ENCODE results near the gene CCER1. TPM values are rescaled to one million over a fixed set of nuclear protein-coding genes. Genes with fewer than 3 reads are reported as not detected.
A peak's percentile ranks its signal among the peaks of the same experiment; 100 is the strongest.

The CCER1 gene
- total RNA-seq, 1 experiment from 2014 or later = not detected

DNA sequence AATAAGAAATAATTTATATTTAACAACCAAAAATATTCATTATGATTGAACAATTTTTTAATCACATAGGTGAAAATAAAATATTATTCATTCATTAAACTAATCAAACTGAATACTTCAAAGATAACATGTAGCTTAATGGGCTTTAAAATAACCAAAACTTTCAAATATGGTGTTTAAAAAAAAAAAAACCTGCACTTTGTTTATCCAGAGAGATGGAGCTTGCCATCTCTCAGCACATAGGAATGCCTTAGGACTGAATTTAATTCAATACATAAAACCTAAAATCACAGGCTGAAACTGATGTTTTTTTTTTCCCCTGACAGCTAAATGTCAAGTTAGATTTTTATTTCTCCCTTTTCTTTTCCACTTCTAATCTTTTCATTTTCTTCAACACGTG lies 14.4 kb upstream of the CCER1 start:
- DNase-seq (ENCODE audit: low read depth) = no peak

DNA sequence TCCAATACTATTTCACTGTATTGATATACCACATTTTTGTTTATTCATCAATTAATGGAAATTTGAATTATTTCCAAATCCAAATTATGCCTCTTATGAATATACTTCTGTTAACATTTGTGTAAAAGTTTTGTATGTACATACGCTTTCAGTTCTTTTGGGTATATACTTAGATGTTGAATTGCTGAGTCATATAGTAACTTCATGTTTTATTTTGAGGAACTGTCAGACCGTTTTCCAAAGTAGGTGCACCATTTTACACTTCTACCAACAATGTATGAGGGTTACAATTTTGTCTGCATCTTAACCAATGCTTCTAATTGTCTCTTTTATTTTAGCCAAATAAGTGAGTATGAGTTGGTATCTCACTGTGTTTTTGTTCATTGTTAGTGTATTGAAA lies 10.2 kb upstream of the CCER1 start:
- DNase-seq (ENCODE audit: low read depth) = no peak

DNA sequence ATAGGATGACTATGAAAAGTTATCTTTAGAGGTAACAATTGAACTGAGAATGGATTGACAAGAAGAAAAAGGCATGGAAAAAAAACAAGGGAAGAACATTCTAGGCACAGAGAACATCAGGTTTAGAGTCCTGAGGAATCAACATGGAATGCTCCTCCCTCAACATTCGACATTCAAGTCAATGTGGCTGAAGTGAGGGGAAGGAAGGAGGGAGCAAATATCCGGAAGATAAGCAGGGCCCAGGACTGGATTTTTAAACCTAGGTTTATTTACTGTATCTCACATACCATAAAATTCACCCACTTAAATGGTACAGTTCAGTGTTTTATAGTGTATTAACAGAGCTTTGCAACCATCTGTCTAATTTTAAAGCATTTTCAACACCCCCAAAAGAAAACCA lies 9.6 kb upstream of the CCER1 start:
- no peak for DNase-seq (ENCODE audit: low read depth)

DNA sequence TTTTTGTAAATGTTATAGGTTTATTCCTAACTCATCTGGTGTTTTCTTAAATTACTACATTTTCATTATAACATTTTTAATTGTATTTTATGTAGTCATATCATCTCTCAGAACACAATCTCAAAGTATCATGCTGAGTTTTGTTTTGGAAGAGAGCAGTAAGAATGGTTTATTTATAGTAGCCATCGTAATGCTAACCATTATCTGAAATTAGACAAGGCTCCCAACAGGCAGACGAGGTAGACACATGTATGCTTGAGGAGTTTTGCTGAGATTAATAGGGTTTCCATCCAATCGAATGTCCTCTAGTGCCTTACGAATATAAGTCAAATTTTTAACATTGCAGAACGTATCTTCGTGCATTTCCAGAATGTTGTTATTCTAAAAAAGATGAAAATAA lies 9.0 kb upstream of the CCER1 start:
- no peak for DNase-seq (ENCODE audit: low read depth)

DNA sequence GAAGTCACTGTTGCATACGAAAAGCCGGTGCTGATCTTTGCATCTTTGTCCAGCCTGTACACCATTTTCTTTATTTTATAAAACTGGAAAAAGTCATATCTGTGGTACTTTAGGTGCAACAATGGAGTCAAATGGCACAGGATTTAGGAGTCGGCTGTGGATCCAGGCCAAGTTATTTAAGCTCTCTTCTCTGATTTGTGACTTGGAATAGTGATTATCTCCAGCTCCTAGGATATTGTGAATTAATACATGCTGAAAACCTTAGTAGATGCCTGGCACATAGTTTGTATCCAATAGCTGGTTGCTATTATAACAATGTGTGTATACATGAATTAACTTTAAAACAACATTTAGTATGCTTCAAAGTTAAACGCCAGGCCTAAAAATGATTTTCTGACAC lies 6.2 kb upstream of the CCER1 start:
- no peak for DNase-seq (ENCODE audit: low read depth)

GRCh38 chr12:90959538-90960139 lies 4.7 kb upstream of the CCER1 start:
- DNase-seq (ENCODE audit: low read depth) = peak; percentile 27

DNA sequence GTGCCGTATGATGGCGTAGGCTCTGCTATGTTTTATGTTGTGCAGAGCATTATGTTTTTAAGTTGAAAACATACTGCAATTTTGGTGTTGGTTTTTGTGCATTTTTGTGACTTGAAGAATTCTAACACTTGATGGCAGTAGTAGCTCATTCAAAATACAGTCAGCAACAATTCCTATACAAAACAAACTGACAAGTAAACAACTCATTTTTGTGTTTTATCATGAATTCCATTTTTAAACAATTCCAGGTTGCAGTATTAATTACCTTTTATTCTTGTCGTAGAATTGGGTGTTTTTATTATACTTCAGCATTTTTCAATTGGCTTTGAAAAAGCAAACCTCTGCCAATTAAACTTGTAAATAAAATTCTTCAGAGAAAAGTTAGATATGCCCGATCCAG lies 4.1 kb upstream of the CCER1 start:
- DNase-seq (ENCODE audit: low read depth) = no peak

- no peak for DNase-seq (ENCODE audit: low read depth)
These were observed 3.4 kb upstream of the CCER1 start for GRCh38 chr12:90958347-90958746.

DNA sequence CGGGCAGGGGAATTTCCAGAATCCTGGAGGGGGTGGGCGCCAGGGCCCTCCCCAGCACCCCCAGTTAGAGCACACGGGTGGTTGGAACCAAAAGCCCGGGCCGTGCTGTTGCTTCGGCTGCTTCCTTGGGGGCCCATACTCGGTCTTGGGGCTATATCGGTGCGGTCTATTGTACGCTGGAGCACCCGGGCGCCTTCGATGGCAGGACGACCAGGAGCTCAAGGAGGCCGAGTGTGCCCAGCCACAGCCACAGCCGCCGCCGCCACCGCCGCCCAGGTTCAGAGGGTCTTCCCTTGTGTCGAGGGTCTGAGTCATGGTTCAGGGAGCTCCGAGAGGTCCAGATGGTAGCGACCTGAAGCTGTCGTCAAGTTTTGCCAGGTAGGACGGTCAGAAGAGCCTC lies 548 bp downstream of the CCER1 start:
- DNase-seq (ENCODE audit: low read depth) = no peak

DNA sequence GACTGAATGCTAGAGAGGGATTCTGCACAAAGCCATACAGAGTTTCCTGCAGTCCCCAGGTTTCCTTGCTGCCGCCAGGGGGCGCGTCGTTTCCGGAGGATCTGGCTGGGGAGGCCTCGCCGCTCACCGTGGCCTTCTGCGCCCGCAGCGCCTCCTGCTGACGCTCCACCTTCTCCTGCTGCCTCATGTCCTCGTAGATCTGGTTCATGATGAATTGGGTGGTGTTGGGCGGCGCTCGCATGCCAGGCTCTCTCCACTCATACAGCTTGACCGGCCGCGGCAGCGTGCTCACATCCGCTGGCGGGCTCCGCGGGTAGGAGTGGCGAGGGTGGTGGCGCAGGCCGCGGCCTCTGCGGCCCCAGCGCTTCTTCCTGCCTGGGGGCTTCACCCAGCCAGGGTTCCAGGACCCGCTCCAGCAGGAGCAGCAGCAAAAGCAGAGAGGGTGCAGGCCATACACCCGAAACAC lies 987 bp downstream of the CCER1 start:
- DNase-seq (ENCODE audit: low read depth) = peak; percentile 37

GRCh38 chr12:90951432-90952105 lies 3.4 kb downstream of the CCER1 start:
- DNase-seq (ENCODE audit: low read depth) = no peak

- DNase-seq (ENCODE audit: low read depth) = no peak
These were observed 7.1 kb downstream of the CCER1 start for GRCh38 chr12:90947869-90948268.

DNA sequence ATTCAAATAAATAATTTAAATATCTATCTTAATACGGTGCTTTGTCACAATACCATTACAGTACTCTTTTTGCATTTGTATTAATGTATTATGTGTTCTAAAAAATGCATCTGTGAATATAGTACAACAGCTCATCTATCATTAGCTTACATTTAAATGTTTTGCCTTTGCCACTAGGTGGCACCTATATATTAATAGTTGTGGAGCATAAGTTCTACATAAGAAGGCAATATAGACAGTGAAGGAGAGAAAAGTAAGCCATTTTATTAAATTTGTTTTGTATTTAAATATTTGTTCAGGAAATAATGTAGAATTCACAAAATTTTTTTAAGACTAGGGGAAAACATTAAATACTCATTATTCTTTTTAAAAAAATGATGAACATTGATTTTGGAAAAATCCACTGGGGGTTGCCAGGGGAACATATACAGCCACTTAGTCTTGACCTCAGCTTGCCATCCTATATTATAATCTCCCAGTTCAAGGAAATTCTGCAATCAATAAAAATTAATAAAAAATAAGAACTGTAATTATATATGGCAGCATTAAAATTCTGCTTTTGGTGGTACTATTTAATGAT lies 9.8 kb downstream of the CCER1 start:
- no peak for DNase-seq (ENCODE audit: low read depth)

- no peak for DNase-seq (ENCODE audit: low read depth)
These were observed 11.7 kb downstream of the CCER1 start for GRCh38 chr12:90943255-90943654.

DNA sequence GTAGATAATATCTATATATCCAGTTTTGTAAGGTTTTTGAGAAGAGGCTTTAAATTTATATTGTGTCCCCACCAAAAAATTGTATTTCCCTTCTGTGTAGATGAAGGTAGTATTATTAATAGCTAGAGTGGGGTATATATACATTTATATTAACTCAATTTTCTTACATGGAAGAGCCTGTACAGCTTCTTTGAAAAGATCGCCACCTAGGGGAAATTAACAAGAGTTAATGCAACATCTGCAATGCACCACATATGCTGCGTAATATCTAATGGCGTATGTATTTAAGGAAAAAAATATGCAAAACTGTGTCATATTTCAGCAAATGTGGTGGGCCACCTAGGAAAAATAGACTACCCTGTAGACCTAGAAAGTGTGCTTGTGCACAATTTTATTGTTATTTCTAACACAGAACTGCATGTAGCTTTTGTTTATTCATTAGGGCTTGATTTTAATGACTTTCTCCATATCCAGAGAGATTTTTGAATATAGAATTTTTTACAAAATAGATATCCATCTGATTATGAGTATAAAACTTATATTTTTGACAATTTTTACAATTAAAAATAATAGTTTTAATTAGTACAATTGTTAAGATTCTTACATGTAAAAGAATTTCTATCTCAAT lies 14.0 kb downstream of the CCER1 start:
- DNase-seq (ENCODE audit: low read depth) = peak; percentile 21

DNA sequence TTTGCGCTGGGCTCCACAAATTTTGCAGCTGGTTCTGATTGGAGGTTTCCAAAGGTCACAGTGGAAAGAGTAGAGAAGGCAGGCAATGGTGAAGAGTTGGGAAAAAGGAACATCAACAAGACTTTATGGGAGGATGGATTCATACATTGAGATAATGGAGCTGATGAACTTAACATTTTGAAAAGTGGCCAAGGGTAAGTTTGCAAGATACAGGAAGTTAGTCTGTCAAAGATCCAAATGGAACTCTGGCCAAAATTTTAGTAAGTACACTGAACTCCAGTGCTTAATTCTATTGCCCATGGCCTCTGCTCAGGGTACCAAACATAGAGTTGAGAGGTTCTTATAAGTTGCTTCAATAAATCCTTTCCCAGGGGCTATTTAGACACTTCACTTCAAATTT lies 15.6 kb downstream of the CCER1 start:
- DNase-seq (ENCODE audit: low read depth) = no peak

- peak; percentile 54 for DNase-seq (ENCODE audit: low read depth)
These were observed 16.5 kb downstream of the CCER1 start for GRCh38 chr12:90938451-90938850.

DNA sequence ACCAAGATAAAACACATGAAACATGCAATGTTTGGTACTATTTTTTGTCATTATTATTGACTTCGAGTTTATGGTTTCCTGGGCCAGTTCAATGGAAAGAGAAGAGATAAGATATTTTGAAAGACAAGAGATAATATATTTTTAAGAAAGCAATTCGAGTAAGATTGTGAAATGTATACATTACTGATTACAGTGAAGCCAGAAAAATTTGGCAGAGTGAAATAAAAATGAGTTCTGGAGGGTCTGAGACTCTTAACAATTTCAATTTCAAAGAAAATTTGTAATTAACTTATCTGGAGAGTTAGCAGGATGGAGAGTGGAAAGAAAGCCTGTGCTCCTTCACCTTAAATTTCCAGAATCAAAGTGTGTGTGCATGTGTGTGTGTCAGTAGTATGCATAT lies 17.3 kb downstream of the CCER1 start:
- DNase-seq (ENCODE audit: low read depth) = no peak

GRCh38 chr12:90936230-90937005 lies 18.6 kb downstream of the CCER1 start:
- DNase-seq (ENCODE audit: low read depth) = no peak

DNA sequence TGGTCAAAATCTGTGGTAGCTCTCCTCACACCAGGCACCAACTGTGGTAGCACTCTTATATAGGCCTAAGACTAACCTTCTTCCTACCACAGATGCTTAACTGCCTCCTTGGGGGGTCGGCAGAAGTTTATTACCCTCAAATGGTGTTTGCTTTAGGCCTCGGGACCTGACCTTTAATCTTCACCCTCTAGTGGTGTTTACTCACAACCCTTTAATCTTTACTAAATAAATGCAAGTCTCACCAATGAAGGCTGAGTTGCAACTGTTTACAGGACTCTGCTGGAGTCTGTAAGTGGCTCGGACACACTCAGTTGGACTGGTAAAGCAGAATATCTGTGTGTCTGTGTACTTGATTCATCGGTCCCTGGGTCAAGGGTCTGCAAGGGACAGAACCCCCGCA lies 29.4 kb downstream of the CCER1 start:
- DNase-seq (ENCODE audit: low read depth) = no peak

DNA sequence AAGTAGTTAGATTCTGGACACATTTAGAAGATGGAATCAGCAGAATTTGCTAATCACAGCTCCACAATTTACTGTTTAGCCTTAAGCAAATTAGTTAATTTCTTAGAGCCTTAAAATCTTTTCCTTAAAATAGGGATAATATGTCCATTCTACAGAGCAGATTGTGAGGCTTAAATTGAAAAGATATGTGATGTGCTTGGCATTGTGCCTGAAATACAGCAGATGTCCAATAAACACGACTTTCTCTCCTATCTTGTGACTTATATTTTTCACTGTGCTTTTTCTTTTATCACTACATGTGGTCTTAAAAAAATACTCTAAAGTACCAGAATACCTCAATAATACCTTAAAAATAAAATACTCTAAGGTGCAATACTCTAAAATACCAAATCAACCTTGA lies 30.6 kb downstream of the CCER1 start:
- DNase-seq (ENCODE audit: low read depth) = no peak

DNA sequence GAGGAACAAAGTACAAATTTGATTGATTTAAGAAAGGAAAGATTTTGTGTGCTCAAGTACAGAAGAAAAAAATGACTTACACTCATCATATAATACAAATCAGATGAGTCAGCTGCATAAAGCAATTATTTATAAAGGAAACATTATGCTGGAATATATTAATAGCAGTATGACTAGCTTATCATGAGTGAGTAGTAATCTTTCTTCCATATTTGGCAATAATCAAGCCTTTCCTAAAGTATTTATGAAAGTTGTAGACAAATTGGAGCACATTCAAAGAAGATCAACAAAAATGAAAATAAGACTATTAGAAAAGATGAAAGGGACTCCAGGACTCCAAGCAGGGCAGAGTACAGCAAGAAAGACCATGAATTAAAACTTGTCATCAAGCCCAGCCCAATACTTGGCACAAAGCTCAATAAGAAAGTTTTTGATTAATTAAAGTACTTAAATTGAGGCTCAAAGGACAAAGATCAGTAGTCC lies 32.8 kb downstream of the CCER1 start:
- DNase-seq (ENCODE audit: low read depth) = no peak

Data from Daoy (cell line).